Upper lobe of left lung (tissue), 6 donors: ENCODE results near the gene IKZF3. TPM values are rescaled to one million over a fixed set of nuclear protein-coding genes. Genes with fewer than 3 reads are reported as not detected.

Experiments
- ATAC-seq, 2 donors: fragments of 200-7000 bp; cut with Tn5 transposase; one replicate each; pipeline ENCODE4 v1.9.1; 2022; ENCODE audit warnings: mild to moderate bottlenecking in 2 of 2, moderate library complexity in 2 of 2; ENCODE audit not compliant: low FRiP score in 2 of 2
- DNase-seq, 2 donors: peaks; one replicate each; pipeline ENCODE4 v3.0.0-alpha.2; 2019 to 2020
- H3K27ac ChIP-seq, 4 donors: fragments of 200-600 bp; sonication (generic); one replicate each; pipeline ENCODE4 v1.5.1; 2016 to 2019
- H3K27me3 ChIP-seq, 4 donors: fragments of 200-600 bp; sonication (generic); one replicate each; pipeline ENCODE4 v1.5.1; 2017 to 2019
- H3K36me3 ChIP-seq, 4 donors: fragments of 200-600 bp; sonication (generic); one replicate each; pipeline ENCODE4 v1.5.1; 2016 to 2019
- H3K4me1 ChIP-seq, 4 donors: fragments of 200-600 bp; sonication (generic); one replicate each; pipeline ENCODE4 v1.5.1; 2018 to 2019
- H3K4me3 ChIP-seq, 4 donors: fragments of 200-600 bp; sonication (generic); one replicate each; pipeline ENCODE4 v1.5.1; 2017 to 2019; ENCODE audit warnings: mild to moderate bottlenecking in 2 of 4, moderate library complexity in 1 of 4
- H3K9me3 ChIP-seq, 4 donors: fragments of 200-600 bp; sonication (generic); one replicate each; pipeline ENCODE4 v1.5.1; 2018 to 2019
- CTCF ChIP-seq, 6 experiments: fragments of 450-650 bp in 4 of 6; fragments of 200-600 bp in 2 of 6; sonication (generic) in 2 of 6; IDR thresholded peaks; one replicate each; pipeline ENCODE4 v1.5.1; 2016 to 2019; ENCODE audit warnings: antibody characterized with exemption in 6 of 6
- EP300 ChIP-seq, 4 donors: sonication (generic); formaldehyde crosslinking; IDR thresholded peaks; one replicate each; pipeline ENCODE4 v1.5.1; 2017; ENCODE audit warnings: antibody characterized with exemption in 4 of 4, control low read depth in 2 of 4
- POLR2A ChIP-seq, 4 donors: fragments of 450-650 bp; IDR thresholded peaks; one replicate each; pipeline ENCODE4 v1.5.1; 2016 to 2017; ENCODE audit warnings: antibody characterized with exemption in 4 of 4, mild to moderate bottlenecking in 2 of 4
- POLR2AphosphoS5 ChIP-seq, 2 donors: sonication (generic); formaldehyde crosslinking; IDR thresholded peaks; one replicate each; pipeline ENCODE4 v1.5.1; 2017; ENCODE audit warnings: antibody characterized with exemption in 2 of 2
- WGBS, 2 donors: methylation state at CpG; one replicate each; pipeline ENCODE4 v1.1.5; 2017 to 2018; 5-methylcytosine and 5-hydroxymethylcytosine counted together
- total RNA-seq, 6 donors: library from RNA; depleted of rRNA in 4 of 6; stranded (reverse); fragments of >200 nt in 4 of 6; gene quantifications; one replicate each; pipeline versions ENCODE4 v1.1.0 to v1.2.1, GENCODE V29; 2016 to 2021
- donor health status: DM: no; HTN: no; CAD: no; lungs with moderate emphysema.
- donor health status: DM: no; HTN: yes; CAD: no; lungs with severe emphysema.

IKZF3 gene
- total RNA-seq, 6 donors from 2014 or later = 2.2 to 14.9 (median 4.9) TPM

DNA sequence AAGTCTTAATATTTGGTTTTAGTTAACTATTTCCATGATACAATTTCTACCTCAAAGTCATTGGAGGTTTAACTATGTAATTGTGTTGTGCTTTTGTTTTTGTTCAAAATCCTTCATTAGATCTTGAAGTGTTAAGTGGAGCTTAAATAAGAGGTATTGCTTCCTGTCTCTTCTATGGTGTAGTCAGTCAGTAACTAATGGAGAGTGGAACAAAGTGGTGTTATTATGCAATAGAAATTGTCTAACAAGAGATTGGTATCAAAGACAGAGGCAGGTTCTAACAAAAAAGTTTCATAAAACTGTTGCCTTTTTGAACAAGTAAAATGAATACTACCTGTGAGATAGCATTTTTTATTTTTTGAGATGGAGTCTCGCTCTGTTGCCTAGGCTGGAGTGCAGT, 81.1 kb downstream of the IKZF3 start:
- Histone ChIP-seq H3K4me3 (no peak overlapping the region), H3K36me3 (no peaks in the 10 kb centered on the region), H3K9me3 (no peaks in the 10 kb centered on the region), H3K4me1 (peaks cover 16 to 27% (median 18%) of the 10 kb centered on the region in 4 donors), H3K27ac (peak overlapping the region in 2 of 4 donors; percentile 9 to 26), H3K27me3 (no peaks in the 10 kb centered on the region)
- WGBS, 2 donors = 82 to 89% methylated on average over 1 of the region's 1 CpG
- TF ChIP-seq POLR2A (IDR thresholded peaks at IDR 0.05) (no peak), POLR2AphosphoS5 (IDR thresholded peaks at IDR 0.05) (no peak), EP300 (IDR thresholded peaks at IDR 0.05) (no peak), CTCF (IDR thresholded peaks at IDR 0.05) (no peak)
- ATAC-seq (no peak), DNase-seq (no peak)

- H3K9me3 ChIP-seq = no peaks in the 10 kb centered on the region
- DNase-seq (peak in 1 of 2 donors; percentile 52), ATAC-seq (peak; percentile 56 to 85)
- TF ChIP-seq EP300 (IDR thresholded peaks at IDR 0.05) (peak in 2 of 4 donors; percentile 65 to 92), POLR2A (IDR thresholded peaks at IDR 0.05) (no peak), POLR2AphosphoS5 (IDR thresholded peaks at IDR 0.05) (peak; percentile 27 to 34), CTCF (IDR thresholded peaks at IDR 0.05) (no peak)
- no peaks in the 10 kb centered on the region for H3K27me3 ChIP-seq
- 19 to 31% methylated on average over 4 of the region's 4 CpGs for WGBS, 2 donors
- peak overlapping the region in 2 of 4 donors; percentile 26 to 56 for H3K27ac ChIP-seq
- H3K4me3 ChIP-seq = no peak overlapping the region
- no peaks in the 10 kb centered on the region for H3K36me3 ChIP-seq
- peaks cover 16 to 27% (median 20%) of the 10 kb centered on the region in 4 donors for H3K4me1 ChIP-seq
Measured at GRCh38 chr17:39782481-39782880, 81.6 kb downstream of the IKZF3 start.

GRCh38 chr17:39781861-39782213, 82.3 kb downstream of the IKZF3 start:
- no peaks in the 10 kb centered on the region for H3K9me3 ChIP-seq
- 39 to 45% methylated on average over 2 of the region's 2 CpGs for WGBS, 2 donors
- peak overlapping the region in 2 of 4 donors; percentile 26 to 56 for H3K27ac ChIP-seq
- H3K27me3 ChIP-seq = no peaks in the 10 kb centered on the region
- no peak for ATAC-seq
- no peak overlapping the region for H3K4me3 ChIP-seq
- no peak for TF ChIP-seq POLR2A (IDR thresholded peaks at IDR 0.05)
- no peak for TF ChIP-seq POLR2AphosphoS5 (IDR thresholded peaks at IDR 0.05)
- no peak for TF ChIP-seq CTCF (IDR thresholded peaks at IDR 0.05)
- TF ChIP-seq EP300 (IDR thresholded peaks at IDR 0.05) = no peak
- no peak for DNase-seq
- H3K4me1 ChIP-seq = peaks cover 16 to 27% (median 20%) of the 10 kb centered on the region in 4 donors
- no peaks in the 10 kb centered on the region for H3K36me3 ChIP-seq

DNA sequence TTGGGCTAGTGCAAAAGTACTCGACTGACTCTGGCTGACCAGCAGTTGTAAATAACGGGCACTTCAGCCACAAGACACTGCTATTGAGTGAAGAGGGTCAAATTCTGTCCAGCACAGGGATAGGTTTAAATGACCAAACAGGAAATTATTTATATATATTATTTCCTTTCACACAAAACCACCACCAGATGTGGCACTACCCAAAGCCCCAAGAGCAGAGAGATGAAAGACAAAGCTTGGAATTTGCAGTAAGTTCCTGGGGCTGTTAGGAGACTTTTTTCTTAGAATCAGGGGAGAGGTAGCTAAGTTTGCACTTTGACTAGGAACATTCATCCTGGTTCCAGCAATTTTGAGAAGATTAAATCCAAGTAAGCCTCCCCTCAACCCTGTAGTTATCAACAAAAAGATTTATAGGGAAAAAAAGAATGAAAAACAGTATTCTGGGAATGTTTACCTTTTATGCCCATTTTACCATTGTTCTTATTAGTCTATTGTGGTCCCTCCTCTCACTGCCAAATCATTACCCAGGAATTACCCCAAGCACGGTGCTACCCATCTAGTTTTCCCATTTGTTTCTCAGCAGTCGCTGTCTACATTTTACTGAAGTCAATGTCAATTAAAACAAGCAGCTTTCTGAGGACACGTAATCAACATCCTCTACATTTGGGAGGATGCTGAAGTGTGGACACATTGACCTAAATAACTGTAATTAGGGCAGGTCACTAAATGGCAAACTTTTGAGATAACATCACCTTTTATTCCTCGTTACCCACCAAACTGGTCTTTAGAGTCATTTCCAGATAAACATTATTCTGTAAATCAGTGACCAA, 82.9 kb downstream of the IKZF3 start:
- WGBS, 2 donors = 35 to 41% methylated on average over 6 of the region's 6 CpGs
- Histone ChIP-seq H3K4me3 (no peak overlapping the region), H3K9me3 (no peaks in the 10 kb centered on the region), H3K27me3 (no peaks in the 10 kb centered on the region), H3K4me1 (peaks cover 16 to 27% (median 20%) of the 10 kb centered on the region in 4 donors), H3K27ac (peak overlapping the region in 1 of 4 donors; percentile 23), H3K36me3 (no peaks in the 10 kb centered on the region)
- ATAC-seq (no peak), DNase-seq (no peak)
- no peak for TF ChIP-seq POLR2A (IDR thresholded peaks at IDR 0.05)
- no peak for TF ChIP-seq POLR2AphosphoS5 (IDR thresholded peaks at IDR 0.05)
- TF ChIP-seq EP300 (IDR thresholded peaks at IDR 0.05) = no peak
- no peak for TF ChIP-seq CTCF (IDR thresholded peaks at IDR 0.05)
